ENCODE data around the gene SCN8A. TPM values are rescaled to one million over a fixed set of nuclear protein-coding genes. Genes with fewer than 3 reads are reported as not detected.

The SCN8A gene
- total RNA-seq, 1 donor from 2014 or later = 5.0 TPM

DNA sequence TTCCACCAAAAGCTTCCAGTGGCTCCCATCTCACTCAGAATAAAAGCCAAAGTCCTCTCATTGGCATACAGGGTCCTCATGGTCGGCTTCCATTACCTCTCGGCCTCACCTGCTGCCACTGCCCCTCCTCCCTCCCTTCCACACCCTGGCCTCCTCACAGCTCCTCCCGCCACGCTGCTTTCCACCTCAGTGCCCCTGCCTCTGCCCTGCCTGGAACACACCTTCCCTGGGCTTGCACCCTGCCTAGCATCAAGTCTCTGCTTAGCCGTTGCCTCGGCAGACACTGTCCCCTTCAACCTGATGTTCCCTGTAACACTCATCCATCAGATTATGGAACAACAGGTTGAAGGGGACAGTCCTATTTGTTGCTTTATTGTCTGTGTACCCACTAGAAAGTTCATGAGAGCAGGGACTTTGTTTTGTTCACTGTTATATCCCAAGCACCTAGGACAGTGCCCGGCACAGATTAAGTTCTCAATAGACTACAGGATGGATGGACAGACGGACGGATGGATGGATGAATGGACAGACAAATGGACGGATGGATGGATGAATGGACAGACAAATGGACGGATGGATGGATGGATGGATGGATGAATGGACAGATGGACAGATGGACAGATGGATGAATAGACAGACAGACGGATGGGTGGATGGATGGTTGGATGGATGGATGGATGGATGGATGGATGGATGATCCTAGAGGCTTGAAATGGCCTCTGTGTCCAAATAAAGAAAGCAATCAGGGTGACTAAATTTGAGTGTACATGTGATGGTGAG lies 242.6 kb downstream of the SCN8A start:
- TF ChIP-seq, protein P1, sequence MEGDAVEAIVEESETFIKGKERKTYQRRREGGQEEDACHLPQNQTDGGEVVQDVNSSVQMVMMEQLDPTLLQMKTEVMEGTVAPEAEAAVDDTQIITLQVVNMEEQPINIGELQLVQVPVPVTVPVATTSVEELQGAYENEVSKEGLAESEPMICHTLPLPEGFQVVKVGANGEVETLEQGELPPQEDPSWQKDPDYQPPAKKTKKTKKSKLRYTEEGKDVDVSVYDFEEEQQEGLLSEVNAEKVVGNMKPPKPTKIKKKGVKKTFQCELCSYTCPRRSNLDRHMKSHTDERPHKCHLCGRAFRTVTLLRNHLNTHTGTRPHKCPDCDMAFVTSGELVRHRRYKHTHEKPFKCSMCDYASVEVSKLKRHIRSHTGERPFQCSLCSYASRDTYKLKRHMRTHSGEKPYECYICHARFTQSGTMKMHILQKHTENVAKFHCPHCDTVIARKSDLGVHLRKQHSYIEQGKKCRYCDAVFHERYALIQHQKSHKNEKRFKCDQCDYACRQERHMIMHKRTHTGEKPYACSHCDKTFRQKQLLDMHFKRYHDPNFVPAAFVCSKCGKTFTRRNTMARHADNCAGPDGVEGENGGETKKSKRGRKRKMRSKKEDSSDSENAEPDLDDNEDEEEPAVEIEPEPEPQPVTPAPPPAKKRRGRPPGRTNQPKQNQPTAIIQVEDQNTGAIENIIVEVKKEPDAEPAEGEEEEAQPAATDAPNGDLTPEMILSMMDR (IDR thresholded peaks at IDR 0.05; ENCODE audit: unreplicated experiment) = no peak
- Mint-ChIP-seq H3K4me3 (ENCODE audit: unreplicated experiment) (peak overlapping the region; percentile 17), H3K4me1 (ENCODE audit: unreplicated experiment) (peaks cover 23% of the 10 kb centered on the region), H3K9me3 (ENCODE audit: unreplicated experiment) (no peaks in the 10 kb centered on the region), H3K27ac (ENCODE audit: unreplicated experiment) (no peak overlapping the region), H3K36me3 (ENCODE audit: low read depth, unreplicated experiment) (peaks cover 16% of the 10 kb centered on the region), H3K27me3 (ENCODE audit: unreplicated experiment) (peaks cover 15% of the 10 kb centered on the region)
- DNase-seq (ENCODE audit: low spot score) = no peak

DNA sequence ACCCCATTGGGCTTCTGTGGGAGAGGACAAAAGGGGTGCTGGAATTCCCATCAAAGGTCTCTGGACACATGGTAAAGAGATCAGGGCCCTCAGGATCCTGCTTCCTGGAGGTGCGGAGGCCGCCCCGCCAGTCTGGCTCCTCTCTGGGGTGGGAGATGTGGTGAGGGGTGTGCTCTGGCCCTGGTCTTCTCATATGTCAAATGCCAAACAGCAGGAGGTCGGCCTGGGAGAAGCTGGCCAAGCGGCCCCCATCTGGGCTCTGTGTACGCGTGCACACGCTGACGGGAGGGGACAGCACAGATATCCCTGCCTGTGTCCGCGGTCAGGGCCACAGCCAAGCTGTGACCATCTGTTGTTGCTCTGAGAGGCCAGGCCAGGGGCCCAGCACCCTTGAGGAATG lies 243.4 kb downstream of the SCN8A start:
- Mint-ChIP-seq H3K9me3 (ENCODE audit: unreplicated experiment) (no peaks in the 10 kb centered on the region), H3K36me3 (ENCODE audit: low read depth, unreplicated experiment) (peaks cover 19% of the 10 kb centered on the region), H3K4me3 (ENCODE audit: unreplicated experiment) (no peak overlapping the region), H3K27ac (ENCODE audit: unreplicated experiment) (no peak overlapping the region), H3K27me3 (ENCODE audit: unreplicated experiment) (peaks cover 15% of the 10 kb centered on the region), H3K4me1 (ENCODE audit: unreplicated experiment) (peaks cover 20% of the 10 kb centered on the region)
- DNase-seq (ENCODE audit: low spot score) = no peak
- TF ChIP-seq, protein P1 (IDR thresholded peaks at IDR 0.05; ENCODE audit: unreplicated experiment) = no peak

DNA sequence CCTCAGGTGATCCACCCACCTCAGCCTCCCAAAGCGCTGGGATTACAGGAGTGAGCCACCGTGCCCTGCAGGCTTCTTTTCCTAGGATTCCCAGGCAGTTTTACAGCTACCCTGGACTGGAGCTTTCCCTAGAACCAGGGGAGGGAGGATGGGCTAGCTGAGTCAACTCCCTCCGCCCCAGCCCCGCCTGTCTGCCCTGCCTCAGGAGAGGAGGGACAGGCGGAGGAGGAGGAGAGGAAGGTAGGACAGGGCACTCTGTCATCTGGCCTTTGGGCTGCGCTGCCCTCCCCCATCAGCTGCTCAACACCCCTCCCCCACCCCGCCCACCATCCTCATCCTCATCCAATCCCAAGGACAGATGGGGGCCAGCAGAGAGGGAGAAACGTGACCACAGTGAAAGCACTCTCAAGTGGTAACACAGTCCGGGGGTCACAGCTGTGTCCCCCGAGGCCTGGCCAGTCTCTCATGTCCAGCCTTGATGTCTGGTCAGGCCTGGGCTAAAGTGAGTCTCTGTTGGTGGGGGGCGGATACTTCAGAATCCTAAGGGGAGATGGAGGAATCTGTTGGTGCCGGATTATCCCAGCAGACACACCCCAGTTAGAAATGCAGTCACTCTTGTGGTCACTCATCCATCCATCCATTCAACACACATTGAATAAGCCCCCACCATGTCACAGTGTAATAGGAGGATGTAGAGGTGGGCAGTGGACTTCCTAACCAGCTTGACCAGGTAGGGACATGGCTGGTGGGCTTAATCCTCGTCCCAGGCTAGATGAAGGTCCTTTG lies 245.2 kb downstream of the SCN8A start:
- Mint-ChIP-seq H3K4me3 (ENCODE audit: unreplicated experiment) (no peak overlapping the region), H3K27me3 (ENCODE audit: unreplicated experiment) (peaks cover 15% of the 10 kb centered on the region), H3K4me1 (ENCODE audit: unreplicated experiment) (peaks cover 15% of the 10 kb centered on the region), H3K36me3 (ENCODE audit: low read depth, unreplicated experiment) (peaks cover 28% of the 10 kb centered on the region), H3K9me3 (ENCODE audit: unreplicated experiment) (no peaks in the 10 kb centered on the region), H3K27ac (ENCODE audit: unreplicated experiment) (no peak overlapping the region)
- DNase-seq (ENCODE audit: low spot score) = no peak
- TF ChIP-seq, protein P1 (IDR thresholded peaks at IDR 0.05; ENCODE audit: unreplicated experiment) = no peak

DNA sequence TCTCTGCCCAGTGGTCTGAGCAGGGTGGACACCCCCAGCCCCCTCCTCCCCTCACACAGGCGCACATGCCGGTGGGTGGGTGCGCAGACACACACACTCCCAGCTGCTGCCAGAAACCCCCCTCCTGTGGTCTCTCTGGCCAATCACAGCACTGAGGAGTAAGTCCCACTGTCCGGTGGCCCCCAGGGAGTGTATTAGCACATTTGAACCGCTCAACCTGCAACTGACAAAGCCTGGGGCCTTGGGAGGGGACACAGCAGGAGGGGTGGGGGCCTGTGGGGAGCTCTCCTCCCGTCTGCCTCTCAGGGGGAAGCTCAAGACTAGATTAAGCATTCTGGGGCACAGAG lies 245.8 kb downstream of the SCN8A start:
- H3K27me3 Mint-ChIP-seq (ENCODE audit: unreplicated experiment) = peaks cover 15% of the 10 kb centered on the region
- peaks cover 28% of the 10 kb centered on the region for H3K36me3 Mint-ChIP-seq (ENCODE audit: low read depth, unreplicated experiment)
- no peaks in the 10 kb centered on the region for H3K9me3 Mint-ChIP-seq (ENCODE audit: unreplicated experiment)
- no peak for DNase-seq (ENCODE audit: low spot score)
- H3K4me1 Mint-ChIP-seq (ENCODE audit: unreplicated experiment) = peaks cover 15% of the 10 kb centered on the region
- H3K4me3 Mint-ChIP-seq (ENCODE audit: unreplicated experiment) = no peak overlapping the region
- H3K27ac Mint-ChIP-seq (ENCODE audit: unreplicated experiment) = no peak overlapping the region
- TF ChIP-seq, protein P1 (IDR thresholded peaks at IDR 0.05; ENCODE audit: unreplicated experiment) = no peak

DNA sequence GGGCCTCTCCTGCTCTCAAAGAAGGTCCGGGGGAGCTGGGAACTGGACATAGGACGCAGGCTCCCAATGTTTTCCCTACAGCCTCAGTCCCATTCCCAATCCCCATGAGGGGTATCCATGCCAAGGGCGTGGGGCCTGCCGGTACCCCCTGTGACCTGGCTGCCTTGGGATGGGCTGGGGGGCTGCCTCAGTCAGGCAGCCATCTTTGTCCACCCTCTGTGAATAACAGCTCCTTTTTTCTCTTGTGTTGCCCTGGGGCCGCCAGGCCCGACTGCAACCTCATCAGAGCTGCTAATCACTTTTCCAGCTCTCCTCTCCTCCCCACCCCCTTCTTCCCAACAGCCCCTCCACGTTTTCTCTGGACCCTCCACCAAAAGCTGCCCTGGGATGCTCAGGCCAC lies 246.3 kb downstream of the SCN8A start:
- Mint-ChIP-seq H3K4me3 (ENCODE audit: unreplicated experiment) (no peak overlapping the region), H3K27ac (ENCODE audit: unreplicated experiment) (no peak overlapping the region)

More for the DNA sequence above, 246.3 kb downstream of the SCN8A start:
- Mint-ChIP-seq H3K27me3 (ENCODE audit: unreplicated experiment) (peaks cover 15% of the 10 kb centered on the region), H3K4me1 (ENCODE audit: unreplicated experiment) (peaks cover 15% of the 10 kb centered on the region), H3K9me3 (ENCODE audit: unreplicated experiment) (no peaks in the 10 kb centered on the region), H3K36me3 (ENCODE audit: low read depth, unreplicated experiment) (peaks cover 28% of the 10 kb centered on the region)
- TF ChIP-seq, protein P1 (IDR thresholded peaks at IDR 0.05; ENCODE audit: unreplicated experiment) = no peak
- DNase-seq (ENCODE audit: low spot score) = no peak
